BLaER1 (cell line): Measurements from ENCODE around the gene HPSE2.

Source experiments
- H3K27ac ChIP-seq: shearing (Covaris generic); formaldehyde crosslinking; 2 replicates; pipeline ENCODE4 v1.8.1; 2022
- H3K27me3 ChIP-seq: shearing (Covaris generic); formaldehyde crosslinking; 2 replicates; pipeline ENCODE4 v1.8.1; 2022
- H3K36me3 ChIP-seq: shearing (Covaris generic); formaldehyde crosslinking; 2 replicates; pipeline ENCODE4 v1.8.1; 2022
- H3K4me1 ChIP-seq: shearing (Covaris generic); formaldehyde crosslinking; 2 replicates; pipeline ENCODE4 v1.8.1; 2022
- H3K4me2 ChIP-seq: shearing (Covaris generic); formaldehyde crosslinking; 2 replicates; pipeline ENCODE4 v1.8.1; 2022
- H3K4me3 ChIP-seq: shearing (Covaris generic); formaldehyde crosslinking; 2 replicates; pipeline ENCODE4 v1.8.1; 2022
- H3K9ac ChIP-seq: shearing (Covaris generic); formaldehyde crosslinking; 2 replicates; pipeline ENCODE4 v1.8.1; 2022
- H3K9me3 ChIP-seq: shearing (Covaris generic); formaldehyde crosslinking; 2 replicates; pipeline ENCODE4 v1.8.1; 2022
- H4K20me1 ChIP-seq: shearing (Covaris generic); formaldehyde crosslinking; 2 replicates; pipeline ENCODE4 v1.8.1; 2022
- Cebpa-rat ChIP-seq: shearing (Covaris generic); IDR thresholded peaks from 2 replicates; pipeline ENCODE4 v1.8.1; 2022

HPSE2 gene

GRCh38 chr10:98482096-98482495, 753.6 kb downstream of the HPSE2 start:
- no peak overlapping the region for H3K27ac ChIP-seq
- H4K20me1 ChIP-seq = no peaks in the 10 kb centered on the region
- no peaks in the 10 kb centered on the region for H3K36me3 ChIP-seq
- H3K4me1 ChIP-seq = peaks cover 23% of the 10 kb centered on the region
- H3K4me3 ChIP-seq = no peak overlapping the region
- no peaks in the 10 kb centered on the region for H3K9me3 ChIP-seq
- H3K4me2 ChIP-seq = no peak overlapping the region
- no peak for TF ChIP-seq Cebpa-rat
- H3K9ac ChIP-seq = no peak overlapping the region
- H3K27me3 ChIP-seq = no peaks in the 10 kb centered on the region; the same call in 1 of the 2 replicates

GRCh38 chr10:98481404-98481945, 754.2 kb downstream of the HPSE2 start:
- Histone ChIP-seq H3K4me2 (no peak overlapping the region), H3K9ac (no peak overlapping the region), H3K9me3 (no peaks in the 10 kb centered on the region), H4K20me1 (no peaks in the 10 kb centered on the region), H3K36me3 (no peaks in the 10 kb centered on the region), H3K4me1 (peaks cover 23% of the 10 kb centered on the region), H3K27me3 (no peaks in the 10 kb centered on the region; the same call in 1 of the 2 replicates), H3K4me3 (no peak overlapping the region), H3K27ac (no peak overlapping the region)
- no peak for TF ChIP-seq Cebpa-rat

GRCh38 chr10:98478430-98479222, 757.0 kb downstream of the HPSE2 start:
- H3K9ac ChIP-seq = no peak overlapping the region
- no peaks in the 10 kb centered on the region; the same call in 1 of the 2 replicates for H3K27me3 ChIP-seq
- H3K4me3 ChIP-seq = no peak overlapping the region
- peak overlapping the region; percentile 64 for H3K4me2 ChIP-seq
- TF ChIP-seq Cebpa-rat = no peak
- peaks cover 37% of the 10 kb centered on the region for H3K4me1 ChIP-seq
- no peaks in the 10 kb centered on the region for H3K9me3 ChIP-seq
- no peaks in the 10 kb centered on the region for H3K36me3 ChIP-seq
- H4K20me1 ChIP-seq = no peaks in the 10 kb centered on the region
- no peak overlapping the region for H3K27ac ChIP-seq

DNA sequence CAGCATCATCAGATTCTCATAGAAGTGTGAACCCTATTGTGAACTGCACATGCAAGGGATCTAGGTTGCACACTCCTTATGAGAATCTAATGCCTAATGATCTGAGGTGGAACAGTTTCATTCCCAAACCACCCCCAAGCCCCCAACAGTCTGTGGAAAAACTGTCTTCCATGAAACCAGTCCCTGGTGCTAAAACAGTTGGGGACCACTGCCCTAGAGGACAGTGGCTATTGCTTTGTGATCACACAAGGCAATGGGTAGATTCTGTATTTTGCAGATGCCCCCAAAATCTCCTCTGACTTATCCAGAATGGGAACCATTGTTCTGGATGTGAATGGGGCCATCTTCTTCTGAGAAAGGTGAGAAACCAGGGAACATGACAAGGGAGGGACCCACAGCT, 757.8 kb downstream of the HPSE2 start:
- H3K36me3 ChIP-seq = no peaks in the 10 kb centered on the region
- H3K4me2 ChIP-seq = no peak overlapping the region
- no peak overlapping the region for H3K27ac ChIP-seq
- H3K4me1 ChIP-seq = peaks cover 37% of the 10 kb centered on the region
- no peaks in the 10 kb centered on the region; the same call in 1 of the 2 replicates for H3K27me3 ChIP-seq
- H3K4me3 ChIP-seq = no peak overlapping the region
- H3K9me3 ChIP-seq = no peaks in the 10 kb centered on the region
- no peak for TF ChIP-seq Cebpa-rat
- H4K20me1 ChIP-seq = no peaks in the 10 kb centered on the region
- H3K9ac ChIP-seq = no peak overlapping the region

DNA sequence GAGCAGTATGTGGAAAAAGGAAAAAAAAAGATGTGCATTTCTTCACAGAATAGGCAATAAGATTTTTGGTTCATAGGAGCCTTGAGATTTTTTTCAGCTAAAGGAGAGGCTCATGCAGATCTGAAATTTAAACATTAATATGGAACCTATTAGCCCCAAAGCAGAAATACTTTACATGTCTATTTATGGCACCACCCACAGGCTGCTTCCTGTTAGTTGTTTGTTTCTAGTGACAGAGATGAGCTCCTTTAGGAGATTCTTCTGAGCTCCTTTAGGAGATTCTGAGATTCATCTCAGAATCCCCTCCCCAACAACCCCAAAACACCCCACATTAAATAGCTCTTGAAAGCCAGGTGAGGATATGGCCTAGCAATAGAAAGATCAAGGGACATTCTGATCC, 761.0 kb downstream of the HPSE2 start:
- no peaks in the 10 kb centered on the region for H3K27me3 ChIP-seq
- peaks cover 30% of the 10 kb centered on the region for H3K4me1 ChIP-seq
- H3K4me2 ChIP-seq = peak overlapping the region; percentile 65
- H3K9ac ChIP-seq = no peak overlapping the region
- no peak overlapping the region for H3K27ac ChIP-seq
- no peaks in the 10 kb centered on the region for H3K36me3 ChIP-seq
- no peak overlapping the region for H3K4me3 ChIP-seq
- no peaks in the 10 kb centered on the region for H3K9me3 ChIP-seq
- no peaks in the 10 kb centered on the region for H4K20me1 ChIP-seq
- TF ChIP-seq Cebpa-rat = no peak

DNA sequence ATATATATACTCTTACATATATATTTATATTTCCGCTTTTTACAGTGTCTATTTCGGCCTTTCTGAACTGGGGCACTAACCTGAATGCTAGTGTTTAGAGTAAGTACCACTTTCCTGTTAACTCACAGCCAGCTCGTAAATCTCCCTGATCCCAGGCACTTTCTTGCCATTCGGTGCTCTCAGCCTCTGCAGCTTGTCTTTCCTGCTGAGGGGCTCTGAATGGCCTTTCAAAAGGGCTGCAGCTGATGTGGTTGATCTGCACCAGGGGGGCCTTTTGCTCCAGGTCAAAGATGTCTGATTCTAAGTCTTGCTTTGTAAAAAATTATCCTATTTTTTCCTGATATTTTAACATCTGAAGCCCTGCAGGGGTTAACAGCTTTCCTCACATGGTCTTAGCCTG, 763.5 kb downstream of the HPSE2 start:
- no peak for TF ChIP-seq Cebpa-rat
- Histone ChIP-seq H3K36me3 (no peaks in the 10 kb centered on the region), H3K27ac (no peak overlapping the region), H4K20me1 (no peaks in the 10 kb centered on the region), H3K4me2 (no peak overlapping the region), H3K27me3 (no peaks in the 10 kb centered on the region), H3K4me3 (no peak overlapping the region), H3K9me3 (no peaks in the 10 kb centered on the region), H3K4me1 (peaks cover 19% of the 10 kb centered on the region), H3K9ac (no peak overlapping the region)

DNA sequence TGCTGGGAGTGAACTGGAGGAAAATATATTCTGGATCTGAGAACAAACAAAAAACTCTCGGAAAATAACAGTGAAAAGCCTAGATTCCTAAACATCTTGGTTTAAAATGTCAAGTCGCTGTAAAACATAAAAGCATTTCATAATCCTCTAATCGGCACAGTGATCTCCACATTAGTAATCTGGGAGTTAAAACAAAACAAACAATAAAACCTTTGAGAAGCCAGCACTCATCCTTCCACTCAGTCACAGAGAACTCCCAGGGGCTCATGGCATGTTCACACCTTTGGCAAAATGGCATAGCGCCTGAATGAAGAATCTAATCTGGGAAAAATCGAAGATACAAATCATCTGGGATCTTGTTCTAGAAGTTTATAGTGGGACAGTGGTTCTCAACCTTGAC, 764.8 kb downstream of the HPSE2 start:
- no peak for TF ChIP-seq Cebpa-rat
- H3K27me3 ChIP-seq = no peaks in the 10 kb centered on the region
- no peaks in the 10 kb centered on the region for H3K36me3 ChIP-seq
- H3K4me1 ChIP-seq = peaks cover 19% of the 10 kb centered on the region
- no peak overlapping the region for H3K9ac ChIP-seq
- H3K4me3 ChIP-seq = no peak overlapping the region
- H4K20me1 ChIP-seq = no peaks in the 10 kb centered on the region
- no peak overlapping the region for H3K27ac ChIP-seq
- H3K9me3 ChIP-seq = no peaks in the 10 kb centered on the region
- H3K4me2 ChIP-seq = no peak overlapping the region

DNA sequence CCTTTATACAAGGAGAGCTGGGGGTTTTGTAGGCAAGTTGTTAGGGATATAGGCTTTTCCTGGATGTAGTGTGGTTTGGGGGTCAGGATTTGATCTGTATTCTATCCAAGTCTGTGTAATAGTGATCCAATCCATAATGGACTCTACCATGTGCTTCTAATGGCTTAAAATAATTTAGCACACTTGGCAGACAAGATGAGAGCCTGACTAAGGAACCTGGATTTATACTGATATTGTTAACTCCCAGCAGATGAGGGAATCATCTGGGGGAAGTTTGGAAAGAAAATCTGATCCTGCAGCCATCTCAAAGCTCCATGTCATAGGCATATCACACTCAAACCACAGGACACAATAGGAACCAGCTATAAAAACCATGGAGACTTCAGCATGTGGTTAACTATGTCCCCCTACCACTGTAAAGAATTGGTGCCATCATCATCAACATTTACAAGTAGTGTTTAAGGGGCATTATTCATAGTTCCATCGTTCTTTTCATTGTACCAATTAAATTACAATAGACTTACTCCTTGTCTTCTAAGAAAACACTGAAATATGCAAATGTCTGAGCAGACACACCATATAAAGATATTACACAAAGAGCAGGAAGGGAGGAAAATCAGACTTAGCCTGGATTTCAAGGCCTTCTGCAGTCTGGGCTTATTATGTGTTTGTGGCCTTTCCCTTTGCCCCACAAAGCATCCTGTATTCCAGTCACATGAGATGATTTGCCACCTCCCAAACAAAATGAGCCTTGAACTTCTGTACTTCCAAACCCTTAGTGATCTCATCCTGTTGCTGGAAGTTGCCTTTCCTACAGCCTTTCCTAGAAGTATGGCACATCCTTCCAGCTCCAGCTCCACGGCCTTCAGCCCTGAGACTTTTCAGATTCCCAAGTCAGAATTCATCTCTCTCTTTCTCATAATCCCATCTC, 766.4 kb downstream of the HPSE2 start:
- H3K9me3 ChIP-seq = no peaks in the 10 kb centered on the region
- no peaks in the 10 kb centered on the region for H3K27me3 ChIP-seq
- no peak overlapping the region for H3K27ac ChIP-seq
- H3K4me3 ChIP-seq = no peak overlapping the region
- no peak for TF ChIP-seq Cebpa-rat
- H3K36me3 ChIP-seq = no peaks in the 10 kb centered on the region
- H3K9ac ChIP-seq = no peak overlapping the region
- H3K4me2 ChIP-seq = no peak overlapping the region
- H4K20me1 ChIP-seq = no peaks in the 10 kb centered on the region
- peaks cover 9% of the 10 kb centered on the region for H3K4me1 ChIP-seq

DNA sequence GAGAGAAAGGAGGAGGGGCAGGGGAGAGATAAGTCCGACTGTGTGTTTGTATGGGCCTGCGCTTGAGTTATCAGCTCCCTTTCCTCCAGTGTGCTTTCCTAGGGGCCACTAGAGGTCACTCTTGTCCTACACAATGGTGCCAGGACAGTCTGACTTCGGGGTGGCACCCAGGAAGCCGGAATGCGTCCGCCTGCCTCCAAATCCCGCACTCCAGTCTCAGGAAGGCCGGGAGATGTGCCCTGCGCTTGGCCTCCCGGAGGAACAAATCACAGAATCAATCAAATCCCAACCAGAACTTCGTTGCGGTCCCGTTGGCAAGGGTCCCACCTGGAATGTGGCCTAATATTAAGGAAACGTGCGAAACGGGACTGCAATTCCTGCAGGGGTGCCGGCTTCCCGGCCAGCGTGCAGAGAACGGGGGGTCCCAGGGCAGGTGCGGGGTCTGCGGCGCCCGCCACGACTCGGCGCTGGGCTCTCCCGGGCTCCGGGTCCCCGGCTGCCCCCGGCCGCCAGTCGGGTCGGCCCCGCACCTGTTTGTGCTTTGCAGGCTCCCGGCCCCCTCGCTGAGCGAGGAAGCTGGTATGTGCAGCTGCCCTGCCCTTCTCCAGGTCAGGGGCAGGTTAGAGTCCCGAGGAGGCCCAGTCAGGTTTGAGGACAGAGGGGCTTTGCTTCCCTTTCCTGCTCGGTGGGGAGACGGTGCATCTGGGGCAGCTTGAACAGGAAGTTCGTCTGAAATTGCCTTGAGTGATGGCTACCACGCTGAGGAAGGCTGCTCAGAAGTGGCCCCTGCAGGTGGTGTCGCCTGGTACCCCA, 767.9 kb downstream of the HPSE2 start:
- Histone ChIP-seq H4K20me1 (no peaks in the 10 kb centered on the region), H3K4me3 (peak overlapping the region; percentile 78), H3K9ac (peak overlapping the region; percentile 78)

More for the DNA sequence above, 767.9 kb downstream of the HPSE2 start:
- H3K4me1 ChIP-seq = 0 out of 2 replicates have a peak, but pooled peaks cover 5% of the 10 kb centered on the region
- peak overlapping the region; percentile 73 for H3K27ac ChIP-seq
- no peaks in the 10 kb centered on the region for H3K36me3 ChIP-seq
- H3K27me3 ChIP-seq = no peaks in the 10 kb centered on the region
- H3K4me2 ChIP-seq = peak overlapping the region; percentile 96
- no peaks in the 10 kb centered on the region for H3K9me3 ChIP-seq
- TF ChIP-seq Cebpa-rat = no peak
